Erythroblast (primary cell): ENCODE data around the gene SLC17A2.
"Not testable (repeated sequence)": the region's sequence is repeated elsewhere in the genome, so short reads cannot be mapped to it uniquely, and the experiment has no call there.

Experiments used
- DNase-seq, 2 experiments: peaks; one replicate each; lab custom pipeline; 2025; lab: John Stamatoyannopoulos, UW
- GATA1 ChIP-seq: IDR thresholded peaks from 2 replicates; pipeline ENCODE4 v1.6.1; 2011; ENCODE audit warnings: low read depth, mild to moderate bottlenecking, control low read depth, low read length, moderate library complexity
- POLR2A ChIP-seq: IDR thresholded peaks from 2 replicates; pipeline ENCODE4 v1.6.1; 2011; ENCODE audit warnings: mild to moderate bottlenecking, low read length

The SLC17A2 gene

DNA sequence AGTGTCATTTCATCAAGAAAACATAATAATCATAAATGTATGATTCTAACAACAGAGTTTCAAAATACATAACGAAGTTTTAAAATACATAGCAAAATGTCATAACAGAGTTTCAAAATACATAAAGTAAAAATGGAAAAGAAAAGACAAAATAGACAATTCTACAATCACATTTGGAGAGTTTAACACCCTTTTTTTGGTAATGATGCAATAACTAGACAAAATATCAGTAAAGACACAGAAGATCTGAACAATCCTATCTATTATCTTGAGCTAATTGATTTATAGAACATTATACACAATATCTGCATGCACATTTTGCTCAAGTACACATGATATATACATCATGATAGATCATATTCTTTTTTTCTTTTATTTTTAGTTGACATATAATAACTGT, 13.4 kb upstream of the SLC17A2 start:
- DNase-seq = no peak
- TF ChIP-seq GATA1 (no peak), POLR2A (no peak)

DNA sequence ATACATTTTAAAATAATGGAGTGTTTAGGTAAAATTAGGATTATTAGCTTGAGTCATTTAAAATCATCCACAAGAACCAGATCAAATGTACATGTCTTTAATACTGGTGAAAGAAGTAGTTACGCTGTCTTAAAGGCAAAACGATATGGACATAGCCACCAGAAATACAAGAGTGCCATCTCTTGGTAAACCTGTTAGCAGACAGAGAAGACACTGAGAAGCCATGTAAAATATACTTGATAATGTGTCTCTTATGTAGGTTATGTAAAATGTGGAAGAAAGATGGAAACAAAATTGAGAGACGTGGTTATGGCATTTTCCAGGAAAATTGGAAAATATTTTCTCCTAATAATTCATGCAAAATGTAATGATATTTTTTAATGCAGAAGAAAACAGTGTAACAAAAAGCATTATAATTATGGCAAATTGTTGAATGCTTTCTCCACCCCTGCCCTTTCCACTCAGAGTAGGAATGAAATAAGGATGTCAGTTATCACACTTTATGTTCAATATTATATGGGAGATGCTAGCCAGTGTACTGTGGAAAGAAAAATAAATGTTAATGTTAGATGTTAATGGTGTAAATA, 12.2 kb upstream of the SLC17A2 start:
- TF ChIP-seq GATA1 (no peak), POLR2A (no peak)
- peak; percentile 41 to 57 for DNase-seq

DNA sequence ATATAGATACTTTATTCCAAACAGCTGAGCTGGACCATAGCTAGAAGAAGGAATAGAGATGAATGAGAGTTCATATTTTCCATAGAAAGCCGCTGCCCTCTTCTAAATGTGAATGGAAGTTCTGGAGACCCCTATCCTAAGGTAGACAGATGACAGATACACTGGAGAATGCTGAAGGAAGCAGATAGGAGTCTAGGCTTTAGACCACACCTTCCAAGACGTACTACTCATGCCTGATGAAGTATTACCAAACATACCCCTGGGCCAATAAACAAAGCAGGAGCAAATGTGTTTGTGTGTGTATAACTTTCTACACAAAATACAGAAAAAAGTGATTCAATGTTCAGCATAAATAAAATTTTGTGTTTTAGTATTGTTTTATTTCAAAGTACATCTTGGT, 9.1 kb upstream of the SLC17A2 start:
- no peak for TF ChIP-seq POLR2A
- TF ChIP-seq GATA1 = no peak
- DNase-seq = no peak

DNA sequence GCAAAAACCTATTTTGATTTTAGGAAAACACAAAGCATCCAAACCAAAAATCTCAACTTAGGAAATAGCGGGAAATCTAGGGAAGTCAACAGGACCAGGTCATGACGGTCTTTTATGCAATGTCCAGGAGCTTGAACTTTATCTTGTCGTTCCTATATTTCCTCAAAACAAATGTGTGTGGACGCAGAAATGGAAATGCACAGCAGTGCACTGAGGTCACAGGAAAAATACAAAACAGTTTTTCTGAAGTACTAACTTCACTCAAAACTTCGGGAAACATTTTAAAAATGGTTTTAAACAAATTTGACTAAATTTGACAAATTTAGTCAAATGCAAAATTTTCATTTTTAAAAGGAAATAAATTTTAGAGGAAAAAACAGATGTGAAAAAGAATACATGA, 5.5 kb upstream of the SLC17A2 start:
- TF ChIP-seq POLR2A (no peak), GATA1 (no peak)

DNA sequence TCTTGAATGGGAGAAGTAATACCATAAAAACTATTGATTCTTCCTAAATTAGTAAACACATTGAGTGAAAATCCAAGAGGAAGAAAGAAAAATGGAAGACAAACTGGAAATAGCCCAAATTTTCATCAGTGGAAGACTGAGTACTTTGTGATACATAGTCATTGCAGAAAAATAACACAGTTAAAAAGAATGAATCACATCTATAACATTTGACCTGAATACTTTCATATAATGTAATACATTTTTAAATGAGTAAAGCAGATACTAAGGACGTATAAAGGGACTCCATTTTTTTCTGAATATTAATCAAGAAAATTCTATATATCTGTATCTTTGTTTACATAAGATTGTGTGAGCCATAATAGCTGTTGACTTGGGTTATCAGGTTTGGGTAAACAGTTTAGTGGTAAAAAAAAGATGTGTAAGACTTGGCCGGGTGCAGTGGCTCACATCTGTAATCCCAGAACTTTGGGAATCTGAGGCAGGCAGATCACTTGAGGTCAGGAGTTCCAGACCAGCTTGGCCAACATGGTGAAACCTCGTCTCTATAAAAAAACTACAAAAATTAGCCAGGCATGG, 4.3 kb upstream of the SLC17A2 start:
- DNase-seq = no peak
- TF ChIP-seq GATA1 (no peak), POLR2A (no peak)

More for the DNA sequence above, 5.5 kb upstream of the SLC17A2 start:
- no peak for DNase-seq

DNA sequence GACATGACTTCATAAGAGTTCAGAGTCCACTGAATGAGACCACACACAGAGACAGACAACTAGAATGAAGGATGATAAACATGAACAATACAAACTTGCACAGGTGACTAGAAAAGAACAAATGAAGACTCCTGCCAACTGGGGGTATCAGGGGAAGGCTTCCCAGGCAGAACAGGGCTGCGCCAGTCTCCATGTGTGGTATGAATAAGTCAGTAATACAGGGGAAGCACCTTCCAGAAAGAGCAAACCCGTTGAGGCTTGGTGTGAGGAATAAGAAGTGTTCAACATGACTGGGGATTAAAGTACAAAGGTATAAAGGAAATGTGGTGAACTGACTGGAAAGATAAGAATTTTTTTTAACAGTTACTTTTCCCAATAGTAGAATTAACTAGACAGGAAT, 3.7 kb upstream of the SLC17A2 start:
- TF ChIP-seq GATA1 (no peak), POLR2A (no peak)

DNA sequence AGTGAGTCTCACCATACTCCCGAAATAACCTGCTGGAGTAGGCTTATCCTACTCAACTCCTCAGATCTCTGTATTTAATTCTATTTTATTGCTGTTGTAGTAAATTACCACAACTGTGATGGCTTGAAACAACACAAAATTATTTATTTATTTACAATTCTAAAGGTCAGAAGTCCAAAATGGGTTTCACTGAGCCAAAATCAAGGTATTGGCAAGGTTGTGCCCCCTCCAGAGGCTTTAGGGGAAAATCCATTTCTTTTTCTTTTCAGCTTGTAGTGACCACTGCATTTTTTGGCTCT, 869 bp upstream of the SLC17A2 start:
- no peak for DNase-seq
- TF ChIP-seq POLR2A (no peak), GATA1 (no peak)

More for the DNA sequence above, 3.7 kb upstream of the SLC17A2 start:
- DNase-seq = no peak

DNA sequence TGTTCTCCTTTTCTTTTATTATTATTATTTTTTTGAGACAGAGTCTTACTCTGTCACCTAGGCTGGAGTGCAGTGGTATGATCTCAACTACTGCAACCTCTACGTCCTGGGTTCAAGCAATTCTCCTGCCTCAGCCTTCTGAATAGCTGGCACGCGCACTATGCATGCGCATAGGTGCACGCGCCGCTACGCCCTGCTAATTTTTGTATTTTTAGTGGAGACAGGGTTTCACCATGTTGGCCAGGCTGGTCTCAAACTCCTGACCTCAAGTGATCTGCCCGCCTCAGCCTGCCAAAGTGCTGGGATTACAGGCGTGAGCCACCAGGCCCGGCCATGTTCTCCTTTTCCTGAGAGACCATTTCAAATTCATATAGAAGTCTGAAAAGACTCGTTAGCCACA, 706 bp downstream of the SLC17A2 start:
- DNase-seq = not testable (repeated sequence)

DNA sequence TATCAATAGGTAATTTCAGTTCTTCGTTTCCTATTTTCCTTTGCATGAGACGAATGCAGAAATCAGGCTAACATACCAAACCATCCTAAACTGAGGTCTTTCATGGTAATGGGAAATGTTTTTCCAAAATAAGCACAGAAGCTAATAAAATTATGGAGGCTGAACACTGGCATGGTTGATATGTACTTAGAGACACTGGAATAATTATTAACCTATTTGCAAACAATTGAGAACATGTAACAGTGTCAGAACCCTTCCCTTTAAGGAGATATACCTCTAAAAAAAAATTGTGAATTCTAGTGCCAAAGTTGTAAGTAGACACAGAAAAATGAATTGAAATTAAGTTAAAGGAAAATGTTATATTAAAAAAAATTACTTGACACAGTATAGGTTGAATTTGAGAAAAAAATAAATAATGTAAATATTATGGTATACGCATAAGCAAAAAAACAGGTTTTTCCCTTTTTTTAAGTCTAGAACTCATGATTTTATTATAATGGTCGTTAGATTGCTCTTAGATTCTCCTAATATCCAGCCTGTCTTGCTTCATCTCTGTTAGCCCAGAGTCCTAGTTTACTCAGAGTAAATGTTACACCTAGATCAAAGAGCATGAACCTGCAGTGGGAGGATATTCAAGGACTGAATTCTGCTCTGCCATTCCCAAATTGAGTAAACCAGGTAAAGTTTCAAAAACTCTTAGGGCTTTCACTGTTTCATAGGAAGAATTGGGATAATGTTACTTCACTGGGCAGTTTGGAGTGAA, 1.7 kb downstream of the SLC17A2 start:
- DNase-seq = no peak
- no peak for TF ChIP-seq GATA1
- no peak for TF ChIP-seq POLR2A

DNA sequence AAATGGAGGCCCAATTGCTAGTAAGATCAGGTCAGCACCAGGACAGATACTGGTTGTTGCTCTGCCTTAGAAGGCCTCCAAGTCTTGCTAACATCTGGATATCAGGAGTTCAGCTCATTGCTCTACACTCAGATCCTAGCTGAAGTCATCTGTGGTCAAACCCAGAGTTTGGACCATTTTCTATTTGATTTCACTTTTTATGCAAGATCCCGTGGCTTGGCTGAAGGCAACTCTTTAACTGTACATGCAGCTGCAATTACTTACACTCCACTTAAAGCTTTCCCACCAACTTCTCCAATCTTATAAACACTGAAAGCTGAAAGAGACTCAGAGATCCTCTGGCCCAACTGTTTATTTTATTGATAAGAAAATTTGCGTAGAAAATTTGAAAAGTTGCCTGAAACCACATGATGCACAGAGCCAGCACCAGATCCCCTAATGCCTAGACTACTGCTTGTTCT, 2.7 kb downstream of the SLC17A2 start:
- TF ChIP-seq POLR2A (no peak), GATA1 (no peak)
- DNase-seq = no peak

DNA sequence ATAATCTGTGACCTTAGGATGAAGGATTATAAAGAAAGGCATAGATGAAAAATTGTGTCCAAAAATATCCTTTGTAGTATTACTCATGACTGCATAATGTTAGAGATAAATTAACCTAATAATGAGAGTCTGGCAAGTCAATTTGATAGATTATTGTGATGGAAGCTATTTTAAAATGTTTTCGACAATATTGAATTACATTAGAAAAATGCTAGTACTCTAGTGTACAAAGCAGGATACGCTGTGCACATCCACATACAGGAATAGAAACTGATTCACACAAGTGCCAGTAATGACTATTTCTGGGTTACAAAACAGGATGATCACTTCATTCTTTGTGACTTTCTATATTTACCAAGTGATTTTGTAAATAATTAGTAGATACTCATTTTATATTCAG, 3.3 kb downstream of the SLC17A2 start:
- no peak for TF ChIP-seq GATA1
- TF ChIP-seq POLR2A = no peak
- no peak for DNase-seq

DNA sequence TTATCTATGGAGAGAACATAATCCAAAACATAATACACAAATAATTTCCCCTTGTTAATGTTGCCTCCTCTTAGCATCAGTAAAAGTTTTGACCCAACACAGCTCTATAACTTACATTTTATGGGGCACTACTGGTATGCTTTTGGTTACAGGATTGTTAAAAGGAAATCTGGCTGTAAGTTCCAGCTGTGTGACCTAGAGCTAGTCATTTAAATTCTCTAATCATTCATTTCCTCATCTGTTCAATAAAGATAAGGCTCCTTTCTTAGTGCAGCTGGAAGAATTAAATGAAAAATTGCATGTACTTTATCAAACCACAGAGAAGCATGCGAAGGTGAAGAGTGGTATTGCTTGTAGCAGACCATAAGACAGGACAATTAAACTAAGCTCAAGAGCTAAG, 4.6 kb downstream of the SLC17A2 start:
- no peak for TF ChIP-seq POLR2A
- peak; percentile 5 to 51 for DNase-seq

DNA sequence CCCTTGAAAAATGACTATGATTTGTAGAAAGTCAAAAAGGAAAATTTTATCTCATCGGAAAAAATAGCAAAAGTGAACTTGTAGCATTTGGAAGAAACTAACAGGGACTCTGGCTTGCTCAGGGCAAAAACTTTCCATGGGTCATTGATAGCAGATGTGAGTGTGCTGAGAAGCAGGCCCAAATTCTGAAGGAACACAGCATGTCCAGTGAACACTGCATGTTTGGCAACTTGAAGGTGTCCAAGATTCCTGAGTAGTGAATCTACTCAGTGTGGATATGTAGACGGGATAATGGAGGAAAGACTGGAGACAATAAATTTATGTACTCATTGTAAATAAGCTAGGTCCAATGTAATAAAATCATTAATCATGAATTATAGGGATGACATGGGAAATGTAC, 8.2 kb downstream of the SLC17A2 start:
- DNase-seq = no peak
- TF ChIP-seq GATA1 (no peak), POLR2A (no peak)

DNA sequence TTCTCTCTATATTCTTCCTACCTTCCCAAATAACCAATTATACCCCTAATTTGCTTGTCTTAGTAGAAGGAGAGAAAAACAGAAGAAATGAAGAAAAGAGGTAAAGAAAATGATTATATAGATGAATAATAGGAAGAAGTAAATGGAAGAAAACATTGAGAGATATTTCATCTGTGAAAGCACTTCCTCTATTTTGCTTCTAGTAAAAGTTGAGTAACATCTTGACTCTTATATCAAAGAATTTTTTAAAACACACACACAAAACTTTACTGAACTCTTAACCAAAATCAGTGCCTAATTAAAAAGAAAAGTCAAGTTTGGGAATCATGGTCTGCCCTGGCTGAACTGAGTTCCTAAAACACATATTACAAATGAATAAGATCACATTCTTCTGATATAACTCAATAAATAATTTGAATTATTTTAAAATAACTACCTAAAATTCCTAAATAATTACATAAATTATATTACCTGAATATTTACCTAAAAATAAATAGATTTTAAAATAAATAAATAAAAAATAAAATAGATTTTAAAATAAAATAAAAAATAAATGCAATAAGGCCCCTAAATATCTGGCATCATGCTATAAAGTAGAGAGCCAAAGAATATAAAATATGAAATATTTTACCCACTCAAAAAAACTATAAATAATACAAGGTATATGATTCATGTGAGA, 8.8 kb downstream of the SLC17A2 start:
- TF ChIP-seq POLR2A (no peak), GATA1 (no peak)

DNA sequence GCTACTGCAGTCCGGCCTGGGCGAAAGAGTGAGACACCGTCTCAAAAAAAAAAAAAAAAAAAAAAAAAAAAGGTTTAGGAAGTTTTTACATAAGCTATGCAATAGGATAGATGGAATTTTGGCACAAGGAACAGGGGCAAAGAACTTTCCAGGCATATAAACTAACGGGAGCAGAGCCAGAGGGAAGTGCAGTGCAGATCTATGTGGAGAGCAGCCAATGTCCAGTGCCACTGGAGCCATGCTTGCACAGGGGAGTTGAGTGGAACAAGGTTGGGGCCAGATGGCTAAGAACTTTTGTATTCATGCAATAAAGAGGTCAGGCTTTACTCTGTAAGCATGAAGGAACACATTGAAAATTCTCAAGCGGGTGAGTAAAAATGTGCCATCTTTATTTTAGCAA, 10.8 kb downstream of the SLC17A2 start:
- DNase-seq = no peak
- TF ChIP-seq GATA1 (no peak), POLR2A (no peak)

More for the DNA sequence above, 8.8 kb downstream of the SLC17A2 start:
- DNase-seq = no peak
